Smooth muscle cell (in vitro differentiated cells): ENCODE data around the gene ROR2. TPM values are rescaled to one million over a fixed set of nuclear protein-coding genes. Genes with fewer than 3 reads are reported as not detected.

Source experiments
- DNase-seq: peaks from one replicate; lab custom pipeline; 2025; ENCODE audit not compliant: unreplicated experiment; lab: John Stamatoyannopoulos, UW
- H2AFZ ChIP-seq: fragments of 200-600 bp; sonication (generic); 2 replicates; pipeline ENCODE4 v1.6.0; 2016; ENCODE audit warnings: antibody characterized with exemption, low read depth, mild to moderate bottlenecking
- H3F3A ChIP-seq: fragments of 200-600 bp; sonication (generic); 2 replicates; pipeline ENCODE4 v1.6.0; 2017; ENCODE audit warnings: antibody characterized with exemption, low read depth
- H3K27ac ChIP-seq: fragments of 200-600 bp; sonication (generic); 2 replicates; pipeline ENCODE4 v1.5.1; 2016; ENCODE audit warnings: low read depth, mild to moderate bottlenecking
- H3K27me3 ChIP-seq: fragments of 200-600 bp; sonication (generic); 2 replicates; pipeline ENCODE4 v1.6.1; 2016; ENCODE audit warnings: low read depth, mild to moderate bottlenecking
- H3K36me3 ChIP-seq: fragments of 200-600 bp; sonication (generic); 2 replicates; pipeline ENCODE4 v1.5.1; 2016; ENCODE audit warnings: low read depth
- H3K4me1 ChIP-seq: fragments of 200-600 bp; sonication (generic); 2 replicates; pipeline ENCODE4 v1.5.1; 2016; ENCODE audit warnings: low read depth
- H3K4me2 ChIP-seq: fragments of 200-600 bp; sonication (generic); 2 replicates; pipeline ENCODE4 v1.6.0; 2016; ENCODE audit warnings: mild to moderate bottlenecking
- H3K4me3 ChIP-seq: fragments of 200-600 bp; sonication (generic); 2 replicates; pipeline ENCODE4 v1.5.1; 2016; ENCODE audit warnings: mild to moderate bottlenecking
- H3K79me2 ChIP-seq: fragments of 200-600 bp; sonication (generic); 2 replicates; pipeline ENCODE4 v1.6.0; 2016; ENCODE audit warnings: low read depth, mild to moderate bottlenecking
- H3K9ac ChIP-seq: fragments of 200-600 bp; sonication (generic); 2 replicates; pipeline ENCODE4 v1.6.0; 2016; ENCODE audit warnings: low read depth
- H3K9me3 ChIP-seq: fragments of 200-600 bp; sonication (generic); replicated peaks from 2 replicates; pipeline ENCODE4 v1.5.1; 2016; ENCODE audit warnings: low read depth
- H4K20me1 ChIP-seq: fragments of 200-600 bp; sonication (generic); 2 replicates; pipeline ENCODE4 v1.6.0; 2016; ENCODE audit warnings: low read depth
- CTCF ChIP-seq: fragments of 200-600 bp; sonication (generic); IDR thresholded peaks from 2 replicates; pipeline ENCODE4 v1.5.1; 2017; ENCODE audit warnings: borderline replicate concordance, mild to moderate bottlenecking, antibody characterized with exemption; ENCODE audit not compliant: insufficient read depth, poor library complexity, severe bottlenecking
- WGBS: methylation state at CpG from one replicate; pipeline ENCODE4 v1.1.7; 2016; ENCODE audit warnings: low lambda C conversion rate; 5-methylcytosine and 5-hydroxymethylcytosine counted together
- polyA plus RNA-seq: library from polyadenylated mRNA; unstranded; fragments of >200 nt; fragmentation: Nextera tagmentation; extraction: Ambion mirVana; gene quantifications from 2 replicates; pipeline ENCODE4 v1.2.1, GENCODE V29; 2016
- total RNA-seq: library from RNA; depleted of rRNA; stranded (reverse); fragments of >200 nt; gene quantifications from 2 replicates; pipeline ENCODE4 v1.2.3, GENCODE V29; 2014

The ROR2 gene
- total and polyA plus RNA-seq, 2 experiments from 2014 or later, result 16.7 to 21.7 TPM

- H3F3A ChIP-seq, result no peaks in the 10 kb centered on the region
- no peak overlapping the region for H3K27ac ChIP-seq
- peaks cover 11% of the 10 kb centered on the region for H4K20me1 ChIP-seq
- no peaks in the 10 kb centered on the region for H3K36me3 ChIP-seq
- H3K9ac ChIP-seq, result no peak overlapping the region
- H2AFZ ChIP-seq, result no peak overlapping the region
- no peaks in the 10 kb centered on the region for H3K9me3 ChIP-seq
- no peaks in the 10 kb centered on the region for H3K4me1 ChIP-seq
- TF ChIP-seq CTCF, result no peak
- no peaks in the 10 kb centered on the region for H3K27me3 ChIP-seq
- DNase-seq, result no peak
- no peak overlapping the region for H3K4me2 ChIP-seq
- H3K79me2 ChIP-seq, result peaks cover 26% of the 10 kb centered on the region
- H3K4me3 ChIP-seq, result no peak overlapping the region
- WGBS, result 93% methylated on average over 6 of the region's 6 CpGs
Measured at GRCh38 chr9:91784673-91785446, 165.2 kb downstream of the ROR2 start.

DNA sequence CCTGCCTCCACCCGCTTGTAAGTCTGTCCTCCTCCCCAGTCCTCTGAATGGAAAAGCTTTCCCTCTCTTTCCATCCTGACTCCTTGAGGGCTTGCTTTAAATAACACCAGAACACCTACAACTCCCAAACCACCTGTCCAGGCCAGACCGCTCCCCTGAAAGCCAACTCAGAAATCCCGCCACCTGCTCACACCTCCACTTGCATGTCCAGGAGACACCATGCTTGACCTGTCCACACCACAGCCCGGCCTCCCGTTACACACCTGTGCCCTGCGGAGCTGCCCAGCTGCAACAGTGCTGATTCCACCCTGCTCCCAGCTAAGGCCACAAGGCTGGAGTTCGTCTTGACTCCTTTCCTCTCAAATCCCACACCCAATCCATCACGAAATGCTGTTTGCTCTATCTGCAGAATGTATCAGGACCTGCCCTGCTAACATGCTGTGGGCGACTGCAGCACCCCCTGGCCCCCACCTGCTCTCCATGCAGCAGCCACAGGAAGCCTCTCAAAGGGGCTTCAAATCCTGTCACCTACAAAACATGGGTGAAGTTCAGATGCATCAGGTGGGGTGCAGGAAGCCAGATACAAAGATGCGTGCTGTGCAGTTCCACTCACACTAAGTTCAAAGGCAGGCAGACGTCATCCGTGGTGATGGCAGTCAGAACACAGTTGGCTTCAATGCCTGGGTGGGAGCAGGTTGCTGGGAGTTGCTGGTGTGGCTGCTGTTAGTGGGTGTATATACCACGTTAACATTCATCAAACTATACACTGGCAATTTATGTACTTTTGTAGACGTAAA lies 166.0 kb downstream of the ROR2 start:
- DNase-seq, result no peak
- WGBS, result 93% methylated on average over 14 of the region's 14 CpGs
- no peaks in the 10 kb centered on the region for H3K36me3 ChIP-seq

GRCh38 chr9:91783411-91783810 lies 166.6 kb downstream of the ROR2 start:
- Histone ChIP-seq H3K4me2 (no peak overlapping the region), H3K27ac (no peak overlapping the region), H3F3A (no peaks in the 10 kb centered on the region), H4K20me1 (peaks cover 11% of the 10 kb centered on the region), H3K4me3 (no peak overlapping the region), H3K79me2 (peaks cover 13% of the 10 kb centered on the region), H3K27me3 (no peaks in the 10 kb centered on the region), H3K9ac (no peak overlapping the region), H3K36me3 (no peaks in the 10 kb centered on the region), H3K9me3 (no peaks in the 10 kb centered on the region), H2AFZ (no peak overlapping the region), H3K4me1 (no peaks in the 10 kb centered on the region)
- TF ChIP-seq CTCF, result no peak
- DNase-seq, result no peak
- 97% methylated on average over 6 of the region's 6 CpGs for WGBS

More for the DNA sequence above, 166.0 kb downstream of the ROR2 start:
- Histone ChIP-seq H3K27me3 (no peaks in the 10 kb centered on the region), H3K4me3 (no peak overlapping the region), H3F3A (no peaks in the 10 kb centered on the region), H3K4me1 (no peaks in the 10 kb centered on the region), H2AFZ (no peak overlapping the region), H4K20me1 (peaks cover 11% of the 10 kb centered on the region), H3K9me3 (no peaks in the 10 kb centered on the region), H3K9ac (no peak overlapping the region), H3K27ac (no peak overlapping the region), H3K4me2 (no peak overlapping the region), H3K79me2 (peaks cover 18% of the 10 kb centered on the region)
- no peak for TF ChIP-seq CTCF
